IPS DF 4.7 (cell line): ENCODE data around the gene MARCHF4.
"Not testable (repeated sequence)": the region's sequence is repeated elsewhere in the genome, so short reads cannot be mapped to it uniquely, and the experiment has no call there.

Experiments used
- DNase-seq: peaks from one replicate; pipeline ENCODE4 v3.0.0-alpha.2; 2013; ENCODE audit warnings: low spot score; ENCODE audit errors: extremely low read depth

MARCHF4 gene

DNA sequence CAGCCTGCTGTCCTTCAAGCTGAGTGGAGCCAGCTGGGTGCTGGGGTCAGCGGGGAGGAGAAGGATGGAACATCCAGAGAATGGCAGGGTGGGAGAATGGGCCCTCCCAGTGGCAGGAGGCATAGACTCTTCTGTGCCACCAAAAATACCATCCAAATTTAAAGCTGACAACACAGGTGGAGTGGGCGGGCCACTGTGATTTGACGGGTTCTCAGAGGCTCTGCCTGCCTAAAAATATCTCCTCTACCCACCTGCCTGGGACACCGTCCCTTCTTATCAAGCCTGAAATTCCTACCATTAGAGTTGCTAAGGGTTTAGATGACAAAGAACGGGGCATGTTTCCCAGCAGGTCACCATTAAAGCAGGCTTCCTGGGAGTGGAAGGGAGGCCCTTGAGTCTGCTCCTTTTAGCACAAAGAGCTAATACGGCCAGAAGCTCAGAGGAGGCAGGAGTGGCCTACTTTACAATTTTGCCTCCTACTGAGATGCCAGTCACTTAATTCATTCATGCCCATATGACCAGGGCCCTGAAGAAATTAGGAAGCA, 19.8 kb upstream of the MARCHF4 start:
- DNase-seq = no peak

DNA sequence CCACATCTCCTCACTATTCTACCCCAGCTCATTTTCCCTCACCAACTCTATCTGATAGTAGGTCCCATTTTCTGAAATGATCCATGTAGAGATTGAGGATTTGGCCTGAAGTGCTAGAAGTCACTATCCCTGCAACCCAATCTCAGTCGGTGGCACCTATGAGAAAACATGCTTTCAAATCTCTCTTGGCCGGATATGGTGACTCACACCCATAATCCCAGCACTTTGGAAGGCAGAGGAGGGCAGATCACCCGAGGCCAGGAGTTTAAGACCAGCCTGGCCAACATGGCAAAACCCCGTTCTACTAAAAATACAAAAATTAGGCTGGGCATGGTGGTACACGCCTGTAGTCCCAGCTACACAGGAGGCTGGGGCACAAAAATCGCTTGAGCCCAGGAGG, 19.1 kb upstream of the MARCHF4 start:
- no peak for DNase-seq

DNA sequence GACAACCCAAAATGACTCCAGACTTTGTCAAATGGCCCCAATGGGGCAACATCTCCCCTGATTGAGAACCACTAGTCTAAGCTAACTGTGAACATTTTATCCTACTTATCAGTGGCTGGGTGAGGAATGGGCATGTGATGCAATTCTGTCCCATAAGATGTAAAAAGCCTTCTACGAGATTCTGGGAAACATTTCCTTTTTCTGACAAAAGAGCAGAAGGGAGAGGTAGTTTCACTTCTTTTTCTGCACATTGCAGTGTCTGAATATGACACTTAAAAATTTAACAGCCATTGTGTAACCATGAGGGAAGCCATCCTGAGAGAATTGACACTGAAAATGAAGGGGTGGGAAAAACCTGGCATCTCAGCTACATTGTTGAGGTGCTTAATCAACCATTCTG, 17.3 kb upstream of the MARCHF4 start:
- no peak for DNase-seq

DNA sequence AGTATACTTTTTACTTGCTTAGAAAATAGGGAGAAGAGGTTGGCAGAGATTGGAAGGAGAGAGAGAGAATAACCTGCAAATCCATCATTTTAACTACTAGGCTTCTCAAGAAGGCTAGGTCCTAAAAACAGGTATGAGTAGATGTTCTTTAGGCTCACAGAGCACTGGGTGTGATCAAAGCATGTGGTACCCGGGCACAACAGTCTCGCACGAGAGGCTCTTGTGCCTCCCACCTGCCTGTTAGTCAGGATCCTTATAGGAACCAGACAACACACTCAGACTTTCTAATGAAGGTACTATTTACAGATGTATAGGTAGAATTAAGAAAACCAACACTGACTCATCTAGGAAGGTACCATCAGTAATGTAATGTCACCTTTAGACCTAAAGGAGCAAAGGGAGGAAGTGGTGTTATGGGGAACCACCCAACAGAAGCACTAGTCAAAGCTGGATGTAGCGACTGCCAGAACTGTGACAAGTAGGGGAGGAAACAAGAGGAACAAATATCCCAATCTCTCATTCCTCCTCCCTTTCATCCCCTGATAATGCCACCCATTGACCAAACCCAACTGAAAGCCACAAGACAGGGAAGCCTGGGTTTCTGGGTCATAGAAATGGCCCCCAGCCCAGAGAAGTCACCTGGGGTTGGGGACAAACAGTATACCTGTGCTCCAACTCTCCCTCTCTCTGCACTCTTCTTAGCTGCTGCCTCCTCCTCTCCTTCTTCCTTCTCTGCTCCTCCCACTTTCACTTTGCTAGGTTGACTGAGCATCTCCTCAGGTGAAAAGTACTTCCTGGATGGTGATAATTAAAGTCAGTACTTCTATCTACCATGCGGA, 16.0 kb upstream of the MARCHF4 start:
- no peak for DNase-seq

DNA sequence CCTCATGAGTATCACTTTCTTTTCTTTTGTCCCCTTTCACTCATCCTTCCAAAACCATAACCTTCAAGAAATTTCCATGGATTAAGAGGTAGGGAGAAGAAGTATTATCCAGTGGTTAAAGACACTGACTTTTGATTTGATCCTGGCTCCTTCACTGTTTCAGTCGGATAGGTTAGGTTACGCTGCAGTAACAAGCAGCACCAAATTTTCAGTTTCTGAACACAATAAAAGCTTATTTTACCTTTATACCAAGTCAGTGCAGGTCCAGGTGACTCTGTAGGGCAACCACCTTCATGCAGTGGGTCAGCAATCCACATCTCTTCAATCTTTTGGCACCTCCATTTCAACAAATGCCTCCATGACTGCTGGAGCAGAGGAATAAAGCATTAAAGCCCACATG, 15.0 kb upstream of the MARCHF4 start:
- DNase-seq = no peak

DNA sequence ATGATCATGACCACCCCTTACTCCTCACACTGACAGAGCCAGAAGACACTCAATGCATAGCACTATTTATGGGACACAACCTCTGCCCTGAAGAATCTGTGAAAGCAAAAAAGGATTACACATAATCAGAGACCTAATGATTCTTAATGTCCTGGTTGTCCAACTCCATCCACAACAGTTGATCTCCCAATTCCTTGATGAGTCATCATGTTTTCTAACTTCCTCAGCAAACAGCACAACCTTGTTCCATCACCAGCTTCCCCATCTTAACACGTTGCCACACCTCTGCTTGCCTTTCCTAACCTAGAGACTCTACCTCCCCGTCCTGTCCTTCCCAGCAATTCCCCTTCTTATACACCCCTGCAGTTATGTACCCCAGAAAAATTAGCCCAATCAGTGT, 13.2 kb upstream of the MARCHF4 start:
- DNase-seq = no peak

DNA sequence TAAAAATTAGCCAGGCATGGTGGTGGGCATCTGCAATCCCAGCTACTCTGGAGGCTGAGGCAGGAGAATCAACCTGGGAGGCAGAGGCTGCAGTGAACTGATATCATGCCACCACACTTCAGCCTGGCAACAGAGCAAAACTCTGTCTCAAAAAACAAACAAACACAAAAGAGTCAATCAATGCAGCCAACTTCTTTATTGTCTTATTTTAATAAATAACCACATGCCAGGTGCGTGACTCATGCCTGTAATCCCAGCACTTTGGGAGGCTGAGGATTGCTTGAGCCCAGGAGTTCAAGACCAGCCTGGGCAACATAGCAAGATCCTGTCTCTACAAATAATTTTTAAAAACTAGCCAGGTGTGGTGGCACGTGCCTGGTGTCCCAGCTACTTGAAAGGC, 12.1 kb upstream of the MARCHF4 start:
- not testable (repeated sequence) for DNase-seq

DNA sequence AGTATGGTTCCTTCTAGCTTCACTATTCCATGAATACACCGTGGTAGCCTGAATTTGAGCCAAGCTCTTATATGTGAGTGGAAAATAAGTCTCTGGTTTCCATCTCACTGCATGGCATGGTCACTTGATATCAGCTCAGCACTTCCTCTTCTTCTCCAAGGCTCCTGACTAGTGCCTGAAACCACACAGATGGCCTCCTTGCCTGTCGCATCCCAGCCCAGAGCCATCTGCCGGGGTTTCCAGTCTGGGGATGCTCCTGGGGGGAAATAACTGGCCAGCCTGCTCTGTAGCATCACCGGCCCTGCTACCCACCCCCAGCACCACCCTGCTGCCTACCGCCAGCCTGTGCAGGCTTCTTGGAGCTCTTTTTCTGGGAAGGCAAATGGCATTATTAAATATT, 7.7 kb upstream of the MARCHF4 start:
- DNase-seq = no peak

DNA sequence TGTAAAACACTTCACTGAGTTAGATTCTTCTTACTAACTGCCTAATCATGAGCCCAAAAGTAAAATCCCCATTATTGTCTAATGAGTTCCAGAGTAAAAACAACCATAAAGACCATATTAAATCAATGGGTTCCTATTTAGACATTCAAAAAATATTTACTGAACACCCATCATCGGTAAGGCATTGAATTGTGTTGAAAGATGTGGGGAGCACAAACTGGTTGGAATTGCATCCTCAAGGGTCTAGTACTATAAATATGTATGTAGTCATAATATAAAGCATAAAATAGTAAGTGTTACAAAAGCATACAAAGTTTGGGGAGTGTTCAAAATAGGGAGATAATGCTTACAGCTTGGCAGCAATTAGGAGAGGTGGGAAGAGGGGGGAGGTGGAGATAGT, 3.0 kb upstream of the MARCHF4 start:
- DNase-seq = no peak

DNA sequence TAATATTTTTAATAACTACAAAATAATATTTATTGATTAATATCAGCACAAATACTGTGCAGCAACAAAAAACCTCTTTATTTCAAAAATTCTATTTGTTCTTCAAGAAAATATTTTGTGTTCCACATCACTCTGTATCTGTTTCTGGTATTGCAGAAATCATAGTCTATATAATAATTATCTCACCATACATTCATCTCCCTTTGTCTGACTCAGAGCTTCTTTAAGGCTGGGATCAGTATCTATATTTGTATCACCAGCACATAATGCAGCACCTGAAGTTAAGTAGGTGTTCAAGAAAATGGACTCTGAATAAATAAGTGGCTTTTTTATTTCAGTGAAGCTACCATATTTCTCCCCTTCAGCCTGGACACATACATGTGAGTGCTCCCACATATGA, 1.6 kb upstream of the MARCHF4 start:
- DNase-seq = no peak

DNA sequence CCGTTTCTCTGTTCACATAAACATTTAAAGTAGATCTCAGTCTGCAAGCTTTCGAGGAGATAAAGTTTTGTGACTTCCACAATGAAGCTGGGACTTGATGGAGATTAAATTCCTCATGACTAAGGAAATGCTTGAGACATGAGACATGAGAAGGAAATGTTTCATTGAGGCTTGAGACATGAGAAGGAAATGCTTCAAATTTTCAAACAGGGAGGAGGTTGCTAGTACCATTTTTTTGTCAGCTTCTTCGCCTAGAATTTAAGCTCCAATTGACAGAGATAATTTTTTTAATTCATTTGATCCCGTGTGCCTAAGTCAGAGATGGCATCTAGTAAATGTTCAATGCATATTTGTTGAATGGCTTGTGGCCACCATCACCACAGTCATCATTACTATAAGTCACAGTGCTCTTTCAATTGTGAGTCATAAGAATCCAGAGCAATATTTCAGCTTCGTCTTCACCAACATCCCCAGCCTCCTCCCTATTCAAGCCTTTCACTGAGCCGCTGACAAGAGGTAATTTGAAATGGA, 543 bp upstream of the MARCHF4 start:
- no peak for DNase-seq

DNA sequence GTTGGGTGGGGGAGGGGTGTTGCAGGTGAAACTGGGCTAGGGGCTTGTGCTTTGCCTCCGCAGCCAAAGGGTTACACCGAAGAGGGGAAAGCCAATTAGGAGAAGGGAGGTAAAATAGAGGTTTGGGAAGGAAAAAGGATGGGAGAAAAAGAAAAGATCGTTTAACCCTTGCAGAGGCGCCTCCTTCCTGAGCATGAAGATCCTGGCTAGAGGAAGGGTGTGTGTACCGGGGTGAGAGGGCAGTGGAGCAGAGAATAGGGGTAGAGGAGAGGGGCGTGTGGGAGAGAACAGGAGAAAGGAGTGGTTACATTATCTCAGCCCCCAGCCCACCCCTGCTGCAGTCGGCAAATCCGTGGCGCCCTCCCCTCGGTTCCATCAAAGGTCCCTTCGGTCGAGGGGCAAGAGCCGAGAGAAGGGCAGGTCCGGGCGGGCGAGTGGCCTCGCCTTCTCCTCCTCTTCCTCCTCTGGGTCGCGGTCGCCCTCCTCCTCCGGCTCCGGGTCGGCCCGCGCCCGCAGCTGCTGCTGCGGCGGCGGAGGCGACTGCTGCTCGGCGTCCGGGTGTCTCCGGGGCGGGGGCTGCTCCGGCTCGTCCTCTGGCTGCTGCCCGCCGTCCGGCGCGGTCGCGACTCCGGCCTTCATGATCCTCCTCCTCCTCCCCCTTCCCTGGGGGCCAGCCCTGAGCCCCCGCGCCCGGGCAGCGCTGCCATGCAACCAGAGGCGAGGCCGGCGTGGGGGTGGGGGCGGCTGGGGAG, 1.1 kb downstream of the MARCHF4 start:
- no peak for DNase-seq

DNA sequence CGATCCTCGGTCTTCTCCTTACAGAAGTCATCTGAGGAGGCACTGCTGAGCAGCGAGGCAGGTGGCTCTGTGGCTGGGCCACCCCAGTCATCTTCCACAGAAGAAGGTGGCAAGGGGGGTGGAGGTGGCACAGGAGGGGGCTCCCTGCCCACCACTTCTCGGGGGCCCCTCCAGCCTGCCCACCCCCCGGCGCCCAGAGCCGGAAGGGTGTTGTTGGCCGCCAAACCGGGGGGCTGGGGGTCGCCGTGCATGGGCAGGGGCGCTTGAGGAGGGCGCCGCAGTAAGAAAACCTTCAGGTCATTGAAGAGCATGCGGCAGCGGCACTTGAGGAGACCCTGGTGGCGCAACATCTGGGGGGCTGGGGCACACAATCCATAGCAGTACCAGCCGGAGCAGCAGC, 2.5 kb downstream of the MARCHF4 start:
- no peak for DNase-seq

DNA sequence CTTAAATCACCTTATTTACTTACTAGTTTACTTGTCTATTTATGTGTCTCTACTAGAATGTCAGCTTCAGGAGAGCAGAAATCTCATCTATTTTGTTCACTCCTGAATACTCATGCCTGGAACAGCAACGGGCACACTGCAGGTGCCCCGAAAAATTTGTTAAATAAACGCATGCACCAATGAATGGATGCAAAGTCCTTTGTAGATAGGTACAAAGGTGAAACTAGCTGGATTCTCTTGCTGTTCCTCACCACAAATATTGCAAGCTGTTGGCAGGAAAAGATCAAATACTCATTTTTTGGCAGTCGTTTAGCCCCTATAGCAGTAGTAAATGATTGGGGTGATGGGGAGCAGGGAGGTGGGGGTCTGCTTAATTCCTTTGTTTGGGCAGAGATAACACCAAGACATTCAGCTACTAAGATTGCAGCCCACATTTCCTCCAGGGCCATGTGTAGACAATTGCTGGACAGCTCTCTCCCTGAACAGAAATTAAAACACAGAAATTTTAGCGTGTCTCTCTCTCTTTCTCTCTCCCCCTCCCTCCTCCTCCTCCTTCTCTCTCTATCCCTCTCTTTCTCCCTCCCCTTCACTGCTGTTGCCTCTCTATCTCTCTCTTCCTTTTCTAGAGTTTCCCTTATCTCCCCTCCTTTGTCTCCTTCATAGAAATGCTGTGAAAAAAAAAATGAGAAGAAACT, 5.4 kb downstream of the MARCHF4 start:
- no peak for DNase-seq

DNA sequence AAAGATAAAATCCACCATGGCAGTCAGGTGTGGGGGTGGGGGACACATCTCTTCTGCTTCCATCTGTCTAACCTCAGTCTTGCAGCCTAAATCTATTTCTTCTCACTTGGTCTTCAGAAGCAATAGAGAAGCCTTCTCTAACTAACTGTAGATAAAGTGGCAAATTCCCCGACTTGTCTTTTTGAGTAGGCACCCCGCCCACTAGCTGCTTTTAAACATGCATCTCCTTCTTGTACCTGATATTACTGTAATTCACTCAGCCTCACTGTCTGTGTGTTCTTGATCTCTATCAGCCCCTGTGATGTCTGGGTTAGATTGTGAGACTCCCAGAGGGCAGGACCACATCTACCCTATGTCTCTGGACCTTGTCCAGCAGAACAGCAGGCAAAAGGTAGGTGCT, 6.8 kb downstream of the MARCHF4 start:
- no peak for DNase-seq

DNA sequence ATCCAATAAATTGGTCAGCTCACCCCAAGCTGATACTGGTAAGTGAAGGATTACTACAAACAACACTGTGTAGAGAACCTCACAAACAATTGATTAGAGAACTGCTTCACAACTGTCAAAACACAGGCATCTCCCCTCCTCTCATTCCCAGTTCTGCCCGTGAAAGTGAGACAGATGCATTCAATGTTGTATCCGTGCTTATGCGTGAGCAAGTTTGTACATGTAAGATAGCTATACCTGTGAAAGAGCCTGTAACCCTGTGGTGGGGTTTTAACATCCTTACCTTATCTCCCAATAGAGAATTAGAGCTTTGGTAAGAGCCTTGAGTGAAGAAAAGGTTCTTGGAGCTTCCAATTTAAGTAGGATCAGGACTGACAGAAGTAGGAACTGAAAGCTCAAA, 9.1 kb downstream of the MARCHF4 start:
- DNase-seq = no peak

DNA sequence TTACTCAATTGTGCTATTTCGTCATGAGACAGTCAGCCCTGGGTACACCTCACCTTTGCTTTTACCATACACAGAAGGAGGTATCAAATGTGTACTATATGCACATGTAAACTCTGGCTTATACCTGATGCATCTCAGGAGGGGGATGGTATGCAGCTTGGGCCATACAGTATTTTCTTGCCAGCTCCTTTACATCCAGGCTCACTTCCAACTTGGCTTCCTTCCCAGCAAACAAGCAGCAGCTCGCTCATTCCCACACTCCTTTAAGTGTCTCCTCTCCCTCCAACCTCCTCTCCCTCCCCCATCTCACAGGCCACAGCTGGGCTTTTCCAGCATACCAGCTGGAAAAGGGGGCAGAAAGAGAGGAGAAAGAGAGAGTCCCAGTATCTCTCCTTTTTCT, 9.6 kb downstream of the MARCHF4 start:
- no peak for DNase-seq

DNA sequence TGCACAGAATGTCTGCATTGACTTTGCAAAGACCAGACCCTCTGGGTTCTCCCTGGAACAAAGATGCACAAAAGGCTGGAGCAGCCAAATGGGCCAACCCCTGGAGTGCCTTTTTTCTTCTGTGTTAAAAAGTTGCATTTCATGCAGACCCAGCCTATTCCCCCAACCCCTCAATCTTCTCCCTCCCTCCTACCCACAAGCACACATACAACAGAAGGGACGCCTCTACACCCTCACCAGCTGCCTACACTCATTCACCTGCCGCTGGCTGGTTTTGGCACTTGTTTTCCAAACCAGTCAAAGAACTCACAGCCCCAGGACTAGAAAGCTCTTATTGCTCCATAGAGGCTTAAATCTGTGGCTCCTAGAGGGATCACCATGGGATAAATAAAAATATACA, 16.6 kb downstream of the MARCHF4 start:
- no peak for DNase-seq

DNA sequence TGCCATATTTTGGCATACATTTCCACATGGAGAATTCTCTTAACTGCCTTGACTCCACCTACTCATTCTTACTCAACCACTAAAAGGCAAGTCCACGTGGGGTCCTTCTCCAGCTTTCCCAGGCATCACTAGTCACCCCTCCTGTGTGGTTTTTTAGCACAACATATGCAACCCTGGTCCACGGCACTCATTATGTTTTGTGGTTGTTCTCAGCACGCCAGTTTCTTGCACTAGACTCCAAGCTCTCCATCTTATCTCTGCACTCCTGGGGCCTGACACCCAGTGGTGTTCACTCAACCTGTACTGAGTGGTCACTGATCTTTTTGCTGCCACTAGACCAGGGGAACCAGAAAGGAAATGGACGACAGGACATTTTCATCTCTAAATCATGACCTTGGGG, 18.0 kb downstream of the MARCHF4 start:
- DNase-seq = no peak

DNA sequence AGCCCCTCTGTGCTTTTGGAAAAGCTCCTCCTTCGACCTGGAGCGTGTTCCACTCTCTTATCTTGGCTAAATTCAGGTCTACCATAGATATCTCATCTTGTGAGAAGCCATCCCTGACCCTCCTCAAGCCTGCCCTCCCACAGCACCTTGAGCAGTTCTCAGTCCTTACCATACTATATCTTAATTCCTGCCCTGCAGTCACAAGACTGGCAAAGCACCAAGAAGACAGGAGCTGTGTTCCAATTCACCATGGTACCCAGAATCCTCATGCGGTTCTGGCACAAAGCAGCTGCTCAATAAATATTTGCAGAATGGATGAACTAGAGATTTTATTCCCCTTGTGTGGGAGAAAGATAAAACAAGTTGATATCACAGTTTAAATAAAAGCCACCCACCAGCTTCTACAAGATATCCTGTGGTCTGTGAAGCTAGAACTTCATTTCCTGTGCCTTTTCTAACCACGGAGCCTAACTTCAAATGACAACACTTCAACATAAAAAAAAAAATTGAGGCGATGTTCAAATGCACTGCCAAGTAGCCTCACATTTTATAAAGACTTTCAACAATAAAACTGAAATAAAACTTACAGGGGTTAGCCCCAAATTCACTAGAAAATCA, 19.5 kb downstream of the MARCHF4 start:
- DNase-seq = no peak

DNA sequence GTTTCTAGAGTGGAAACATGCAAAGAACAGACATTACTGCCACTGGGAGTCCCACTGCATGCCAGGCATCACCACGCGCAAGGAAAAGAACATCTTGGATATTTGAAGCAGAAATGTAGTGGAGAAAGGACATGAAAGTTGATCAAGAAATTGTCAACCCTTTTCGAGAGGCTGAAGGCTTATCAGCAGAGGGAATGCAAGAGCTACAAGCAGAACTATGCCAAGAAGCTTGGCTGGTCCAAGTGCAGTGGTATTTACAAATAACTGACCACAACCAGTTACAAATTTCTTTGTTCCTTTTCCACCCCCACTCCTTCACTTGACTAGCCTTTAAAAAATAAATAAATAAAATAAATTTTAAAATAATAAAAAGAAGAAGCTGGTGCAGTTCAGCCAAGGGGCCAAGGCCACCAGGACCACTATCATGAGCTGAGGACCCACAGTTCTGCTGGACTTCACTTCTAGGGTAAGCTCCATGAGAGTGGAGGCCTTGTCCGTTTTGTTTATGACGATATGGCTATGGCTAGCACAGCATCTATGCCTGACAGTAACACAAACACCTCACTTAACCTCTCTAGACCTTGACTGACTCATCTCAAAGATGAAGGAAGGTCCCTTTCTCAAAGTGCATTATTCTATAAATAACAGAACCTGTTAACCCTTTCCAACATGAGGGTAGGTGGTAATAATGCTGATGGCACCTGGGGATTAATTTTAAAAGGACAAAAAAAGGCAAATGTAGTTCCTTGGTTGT, 20.9 kb downstream of the MARCHF4 start:
- no peak for DNase-seq
